GM12872 (cell line): ENCODE results near the gene ZNF275.

Experiments
- CTCF ChIP-seq: IDR thresholded peaks from 3 replicates; pipeline ENCODE4 v1.5.1; 2011; ENCODE audit warnings: low read depth, mild to moderate bottlenecking, low read length, moderate library complexity; ENCODE audit not compliant: insufficient read depth

Gene ZNF275

GRCh38 chrX:153387987-153388721 is 54.2 kb downstream of the ZNF275 start:
- no peak for TF ChIP-seq CTCF

GRCh38 chrX:153388722-153389459 is 54.9 kb downstream of the ZNF275 start:
- TF ChIP-seq CTCF: no peak

GRCh38 chrX:153392642-153393321 is 58.8 kb downstream of the ZNF275 start:
- TF ChIP-seq CTCF: no peak

GRCh38 chrX:153394612-153395011 is 60.7 kb downstream of the ZNF275 start:
- no peak for TF ChIP-seq CTCF

GRCh38 chrX:153395613-153396319 is 61.8 kb downstream of the ZNF275 start:
- TF ChIP-seq CTCF: no peak

- no peak for TF ChIP-seq CTCF
Observed at GRCh38 chrX:153396320-153397195, 62.6 kb downstream of the ZNF275 start.
